Bronchial epithelial cell (primary cell): ENCODE measurements around the gene DEFB132. TPM values are rescaled to one million over a fixed set of nuclear protein-coding genes. Genes with fewer than 3 reads are reported as not detected.
"Not testable (repeated sequence)": the region's sequence is repeated elsewhere in the genome, so short reads cannot be mapped to it uniquely, and the experiment has no call there.

Experiments
- DNase-seq: peaks from one replicate; pipeline ENCODE4 v3.0.0-alpha.2; 2010; ENCODE audit warnings: low read depth
- FAIRE-seq: peaks from 2 replicates; lab custom pipeline; 2011; peaks lifted over from hg19 to GRCh38; lab: Jason Lieb, UNC
- H3K27me3 ChIP-seq: 2 replicates; pipeline ENCODE4 v1.5.1; 2011; ENCODE audit warnings: low read length; ENCODE audit not compliant: control insufficient read depth, insufficient read depth
- H3K36me3 ChIP-seq: 2 replicates; pipeline ENCODE4 v1.5.1; 2011; ENCODE audit warnings: low read length; ENCODE audit not compliant: control insufficient read depth, insufficient read depth
- H3K4me3 ChIP-seq: 2 replicates; pipeline ENCODE4 v1.5.1; 2011; ENCODE audit warnings: mild to moderate bottlenecking, low read depth, low read length, control low read depth
- CTCF ChIP-seq: IDR thresholded peaks from 2 replicates; pipeline ENCODE4 v1.5.1; 2011; ENCODE audit warnings: mild to moderate bottlenecking, moderate library complexity, low read length, control low read depth, inconsistent platforms; ENCODE audit not compliant: insufficient read depth, severe bottlenecking
- total RNA-seq: library from RNA; depleted of rRNA; stranded (reverse); fragments of >200 nt; gene quantifications from 2 replicates; pipeline ENCODE4 v1.2.1, GENCODE V29; 2014

The DEFB132 gene
- total RNA-seq, 1 donor from 2014 or later = not detected

- Histone ChIP-seq H3K4me3 (no peak overlapping the region), H3K27me3 (no peaks in the 10 kb centered on the region), H3K36me3 (no peaks in the 10 kb centered on the region)
- peak; percentile 51 for TF ChIP-seq CTCF
- no peak for FAIRE-seq
- peak; percentile 63 for DNase-seq
Observed at GRCh38 chr20:235891-236290, 21.6 kb upstream of the DEFB132 start.

- DNase-seq (no peak), FAIRE-seq (no peak)
- no peak overlapping the region for H3K4me3 ChIP-seq
- no peaks in the 10 kb centered on the region for H3K27me3 ChIP-seq
- H3K36me3 ChIP-seq = no peaks in the 10 kb centered on the region
- no peak for TF ChIP-seq CTCF
Observed at GRCh38 chr20:237489-237888, 20.0 kb upstream of the DEFB132 start.

- no peak for TF ChIP-seq CTCF
- no peak for DNase-seq
- FAIRE-seq = no peak
Observed at GRCh38 chr20:237929-238328, 19.6 kb upstream of the DEFB132 start.

GRCh38 chr20:242905-243304 lies 14.6 kb upstream of the DEFB132 start:
- Histone ChIP-seq H3K36me3 (no peaks in the 10 kb centered on the region), H3K4me3 (no peak overlapping the region), H3K27me3 (no peaks in the 10 kb centered on the region)
- DNase-seq (no peak), FAIRE-seq (no peak)
- no peak for TF ChIP-seq CTCF

More at GRCh38 chr20:237929-238328, 19.6 kb upstream of the DEFB132 start:
- H3K4me3 ChIP-seq = no peak overlapping the region
- no peaks in the 10 kb centered on the region for H3K36me3 ChIP-seq
- H3K27me3 ChIP-seq = no peaks in the 10 kb centered on the region

GRCh38 chr20:251354-251753 lies 6.2 kb upstream of the DEFB132 start:
- Histone ChIP-seq H3K27me3 (no peaks in the 10 kb centered on the region), H3K36me3 (no peaks in the 10 kb centered on the region), H3K4me3 (no peak overlapping the region)
- no peak for DNase-seq
- no peak for TF ChIP-seq CTCF
- FAIRE-seq = no peak

- no peak for TF ChIP-seq CTCF
- Histone ChIP-seq H3K4me3 (no peak overlapping the region), H3K36me3 (no peaks in the 10 kb centered on the region), H3K27me3 (no peaks in the 10 kb centered on the region)
- DNase-seq (no peak), FAIRE-seq (no peak)
Observed at GRCh38 chr20:252801-253200, 4.7 kb upstream of the DEFB132 start.

GRCh38 chr20:253447-253846 lies 4.1 kb upstream of the DEFB132 start:
- FAIRE-seq, H3K27me3 ChIP-seq, DNase-seq, H3K4me3 ChIP-seq, H3K36me3 ChIP-seq: not testable (repeated sequence)
